AG20443 (cell line): ENCODE data around the gene DCXR.

Source experiments
- DNase-seq: peaks from one replicate; pipeline ENCODE4 v3.0.0; 2012; ENCODE audit warnings: low spot score, mixed read lengths

The DCXR gene

GRCh38 chr17:82037092-82037888 is at the start of gene DCXR:
DCXR (minus strand) TSS chr17:82037697; CDS start chr17:82037682, 15 bp downstream.
- DNase-seq = peak; percentile 97

GRCh38 chr17:82085931-82086764 is 48.7 kb upstream of the DCXR start:
- DNase-seq = no peak

DNA sequence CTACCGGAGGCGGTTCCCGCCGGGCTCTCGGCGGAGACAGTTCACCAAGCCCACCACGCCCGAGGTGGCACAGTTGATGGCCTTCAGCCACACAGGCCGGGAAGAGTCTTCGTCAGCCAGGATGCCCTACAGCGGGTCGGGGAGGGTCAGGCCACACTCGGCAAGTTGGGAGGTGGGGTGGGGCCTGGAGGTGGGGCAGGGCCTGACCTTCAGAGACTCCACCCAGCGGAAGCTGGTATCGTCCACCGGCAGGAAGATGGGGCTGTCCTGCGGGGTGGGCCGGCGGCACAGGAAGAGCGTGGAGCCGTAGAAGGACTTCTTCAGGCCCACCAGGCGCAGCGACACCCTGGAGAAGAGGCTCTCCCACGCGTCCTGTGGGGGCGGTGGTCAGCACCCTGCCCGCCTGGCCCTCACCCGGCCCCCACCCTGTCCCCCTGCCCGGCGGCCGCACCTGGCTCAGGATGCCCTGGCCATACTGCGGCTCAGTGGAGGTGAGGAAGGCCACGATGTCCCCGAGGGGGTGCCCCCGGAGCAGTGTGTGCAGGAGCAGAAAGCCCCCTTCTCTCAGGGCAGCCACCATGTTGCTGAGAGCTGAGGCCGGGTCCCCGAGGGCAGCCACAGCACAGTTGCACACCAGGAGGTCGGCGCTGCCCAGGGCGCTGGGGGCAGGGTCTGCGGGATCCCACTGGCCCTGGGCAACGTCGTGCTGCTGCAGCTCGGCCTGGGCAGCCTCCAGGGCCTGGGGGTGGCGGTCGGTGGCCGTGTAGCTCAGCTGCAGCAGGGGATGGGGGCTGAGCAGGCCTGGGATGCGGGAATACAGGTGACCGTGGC is 47.7 kb upstream of the DCXR start:
- DNase-seq = no peak

DNA sequence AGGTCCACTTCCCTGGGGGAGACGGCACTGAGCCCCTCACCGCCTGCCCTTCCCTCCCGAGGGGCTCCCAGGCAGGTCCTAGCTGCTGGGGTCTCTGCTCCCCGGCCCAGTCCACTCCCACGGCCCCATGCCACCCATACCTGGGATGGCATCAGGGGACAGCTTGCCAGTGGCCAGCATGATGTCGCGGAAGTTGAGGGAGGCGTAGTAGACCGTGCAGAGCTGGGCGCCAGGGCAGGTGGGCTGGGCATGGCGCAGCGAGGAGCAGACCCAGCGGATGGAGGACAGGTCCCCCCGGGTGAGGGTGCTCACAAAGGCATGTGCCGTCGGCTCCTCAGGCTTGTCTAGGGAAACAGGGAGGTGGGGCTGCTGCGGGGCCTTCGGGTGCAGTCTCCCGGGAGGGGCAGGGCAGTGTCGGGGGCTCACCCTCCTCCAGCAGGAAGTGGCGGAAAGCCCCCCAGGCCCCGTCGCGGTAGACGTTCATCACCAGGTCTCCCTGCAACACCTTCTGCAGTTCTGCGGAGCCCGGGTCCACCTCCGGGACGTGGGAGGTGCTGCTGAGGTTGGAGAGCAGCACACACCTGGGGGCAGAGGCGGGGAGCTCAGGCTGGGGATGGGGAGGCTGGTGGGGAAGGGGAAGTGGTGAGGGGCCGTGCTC is 47.0 kb upstream of the DCXR start:
- DNase-seq = no peak

- DNase-seq = no peak
These were observed 46.2 kb upstream of the DCXR start for GRCh38 chr17:82083533-82084359.

DNA sequence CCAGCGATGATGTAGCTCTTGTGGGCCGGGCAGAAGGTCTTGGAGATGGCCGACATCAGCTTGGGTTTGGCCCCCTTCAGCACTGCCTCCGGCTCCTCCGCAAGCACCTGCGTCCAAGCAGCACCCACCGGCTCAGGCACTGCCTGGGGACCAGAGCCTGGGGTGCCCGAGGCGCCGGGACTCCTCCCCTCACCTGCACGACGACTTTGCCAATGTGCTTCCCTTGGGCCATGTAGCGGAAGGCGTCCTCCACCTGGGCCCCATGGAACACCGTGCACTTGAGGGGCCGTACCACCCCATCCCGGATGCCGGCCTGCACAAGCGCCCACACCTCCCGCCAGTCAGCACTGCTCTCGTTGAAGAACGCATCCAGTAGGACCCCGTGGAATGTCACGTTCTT is 45.5 kb upstream of the DCXR start:
- no peak for DNase-seq

DNA sequence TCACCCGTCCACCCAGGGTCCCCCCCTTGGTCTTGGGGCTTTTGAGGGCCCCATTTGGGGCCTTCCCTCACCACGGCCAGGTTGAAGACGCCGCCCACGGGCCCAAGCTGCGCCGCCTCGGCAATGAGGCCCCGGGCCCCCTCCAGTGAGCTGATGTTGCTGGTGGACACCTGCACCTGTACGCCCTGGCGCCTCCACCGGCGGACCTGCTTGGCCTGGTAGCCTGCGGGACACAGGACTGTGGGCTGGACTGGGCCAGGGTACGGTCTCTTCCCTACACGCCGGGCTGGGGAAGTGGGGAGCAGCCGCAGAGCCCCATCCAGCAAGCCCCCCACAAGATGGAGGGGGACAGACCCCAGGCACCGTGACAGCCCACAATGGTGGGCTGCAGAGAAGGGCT is 45.0 kb upstream of the DCXR start:
- no peak for DNase-seq

DNA sequence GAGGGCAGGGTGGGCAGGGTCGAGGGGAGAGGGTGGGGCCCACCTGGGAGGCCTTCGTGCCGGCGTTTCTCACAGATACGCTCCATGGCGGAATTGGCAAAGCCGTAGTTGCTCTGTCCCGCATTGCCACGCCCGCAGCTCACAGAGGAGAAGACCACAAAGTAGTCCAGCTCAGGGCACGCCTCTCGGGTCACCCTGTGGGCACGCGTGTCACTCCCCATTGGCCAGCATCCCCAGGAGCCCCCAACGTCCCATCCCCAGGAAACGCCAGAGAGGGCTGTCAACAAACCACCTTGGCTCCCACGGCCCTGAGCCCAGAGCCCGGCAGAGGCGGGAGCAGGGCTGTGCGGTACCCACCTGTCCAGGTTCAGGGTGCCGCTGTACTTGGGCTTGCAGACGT is 44.5 kb upstream of the DCXR start:
- no peak for DNase-seq

DNA sequence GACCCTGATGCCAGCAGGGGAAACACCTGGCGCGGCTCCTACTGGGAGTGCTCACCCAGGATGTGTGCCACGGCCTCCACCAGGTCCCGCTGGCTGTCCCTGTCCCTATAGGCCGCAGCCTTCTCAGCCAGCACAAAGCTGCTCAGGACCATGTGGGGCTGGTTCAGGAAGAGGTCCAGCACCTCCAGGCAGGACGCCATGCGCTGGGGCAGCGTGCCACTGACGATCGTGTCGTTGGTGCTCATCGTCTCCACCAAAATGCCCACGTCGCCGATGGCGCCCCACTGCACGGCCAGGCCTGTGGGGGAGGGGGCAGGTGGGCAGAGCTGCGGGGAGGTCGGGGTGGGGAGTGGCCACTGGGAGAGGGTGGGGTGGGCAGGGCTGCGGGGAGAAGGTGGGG is 44.0 kb upstream of the DCXR start:
- no peak for DNase-seq

DNA sequence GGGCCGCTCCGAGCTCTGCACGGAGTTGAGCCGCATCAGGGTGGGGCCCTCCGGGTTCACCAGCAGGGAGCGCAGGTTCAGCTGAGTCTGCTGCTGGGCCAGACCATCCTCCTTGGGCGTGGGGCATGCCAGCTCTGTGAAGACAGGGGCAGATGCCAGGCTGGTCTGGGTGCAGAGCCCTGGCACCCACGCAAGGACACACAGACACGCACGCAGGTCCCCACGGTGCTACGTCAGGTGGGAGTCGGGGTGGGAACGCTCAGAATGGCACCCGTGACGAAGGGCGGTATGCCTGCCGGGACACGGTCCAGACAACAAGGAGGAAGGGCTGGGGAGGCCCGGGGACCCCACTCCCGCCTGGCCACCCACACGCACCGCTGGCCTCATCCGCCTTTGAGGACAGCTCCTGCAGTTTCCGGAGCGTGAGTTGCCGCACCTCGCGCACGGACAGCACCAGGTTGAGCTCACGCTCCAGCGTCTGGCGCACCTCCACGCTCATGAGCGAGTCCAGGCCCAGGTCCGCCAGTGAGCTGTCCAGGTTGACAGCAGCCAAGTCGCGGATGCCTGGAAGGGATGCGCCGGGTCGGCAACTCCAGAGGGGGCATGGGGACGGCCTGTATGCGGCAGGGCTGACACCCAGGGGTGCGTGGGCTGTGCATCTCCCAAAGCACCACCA is 43.4 kb upstream of the DCXR start:
- DNase-seq = no peak

GRCh38 chr17:82080048-82080788 is 42.7 kb upstream of the DCXR start:
- DNase-seq = no peak

GRCh38 chr17:82079001-82079677 is 41.6 kb upstream of the DCXR start:
- no peak for DNase-seq

GRCh38 chr17:82078433-82078832 is 40.9 kb upstream of the DCXR start:
- no peak for DNase-seq

- DNase-seq = no peak
These were observed 40.3 kb upstream of the DCXR start for GRCh38 chr17:82077617-82078358.

DNA sequence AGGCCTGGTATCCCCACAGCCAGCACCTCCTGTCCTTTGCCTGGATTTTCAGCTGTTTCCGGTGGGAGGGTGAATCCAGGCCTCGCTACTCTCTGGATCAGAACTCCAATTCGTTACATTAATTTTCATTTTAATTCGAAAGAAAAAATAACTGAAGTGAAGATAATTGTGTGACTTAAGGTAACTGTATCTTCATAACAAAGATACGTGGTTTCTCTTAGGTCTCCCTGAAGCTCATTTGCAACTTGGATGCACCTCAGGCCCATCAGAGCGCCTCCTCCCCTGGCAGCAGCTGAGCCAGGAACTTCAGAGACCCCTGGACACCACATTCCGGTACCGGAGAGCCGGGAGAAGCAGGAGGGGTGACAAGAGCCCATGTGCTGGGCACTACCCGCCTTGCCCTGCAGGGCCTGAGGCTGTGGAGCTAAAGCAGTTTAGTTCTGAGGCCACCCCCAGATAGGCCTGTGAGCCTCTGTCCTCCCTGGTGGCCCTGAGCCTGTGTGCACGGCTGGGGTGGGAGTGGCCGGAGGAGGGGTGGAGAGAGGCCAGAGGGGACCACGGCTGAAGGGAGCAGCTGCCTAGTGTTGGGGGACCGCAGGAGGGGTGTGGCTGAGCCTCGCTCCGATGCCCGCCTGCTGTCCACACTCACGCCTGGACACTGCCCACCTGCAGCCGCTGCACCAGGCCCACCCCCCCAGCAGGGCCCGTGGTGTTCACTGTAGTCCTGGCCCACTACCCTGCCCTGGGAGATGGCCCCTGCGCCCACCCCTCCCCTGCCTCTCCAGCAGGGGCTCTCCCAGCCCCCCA is 39.5 kb upstream of the DCXR start:
- no peak for DNase-seq

DNA sequence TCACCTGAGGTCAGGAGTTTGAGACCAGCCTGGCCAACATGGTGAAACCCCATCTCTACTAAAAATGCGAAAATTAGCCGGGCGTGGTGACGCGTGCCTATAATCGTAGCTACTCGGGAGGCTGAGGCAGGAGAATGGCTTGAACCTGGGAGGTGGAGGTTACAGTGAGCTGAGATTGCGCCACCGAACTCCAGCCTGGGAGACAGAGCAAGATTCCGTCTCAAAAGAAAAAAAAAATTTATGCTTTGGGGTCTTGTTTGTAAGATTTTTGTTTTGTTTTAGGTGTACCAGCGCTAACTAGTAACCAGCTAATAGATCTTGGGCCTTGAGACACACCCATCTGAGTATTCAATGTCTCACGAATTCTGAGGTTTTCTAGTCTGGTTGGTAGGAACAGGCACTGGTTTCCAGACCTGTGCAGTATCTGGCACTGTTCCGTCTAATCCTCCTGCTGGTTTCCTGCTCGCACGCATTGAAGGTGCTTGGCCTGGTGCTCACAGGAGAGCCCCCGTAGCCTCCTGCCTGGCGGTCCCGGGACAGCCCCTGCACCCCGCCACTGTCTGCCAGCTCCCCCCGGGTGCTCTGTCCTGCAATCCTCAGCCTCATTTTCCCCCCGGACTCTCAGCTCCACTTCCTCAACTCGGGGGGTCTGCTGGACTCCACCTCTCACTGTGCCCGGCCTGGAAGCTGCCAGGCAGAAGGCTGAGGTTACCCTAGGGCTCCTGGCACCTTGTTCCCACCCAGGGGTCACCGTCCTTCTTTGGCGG is 38.7 kb upstream of the DCXR start:
- no peak for DNase-seq

GRCh38 chr17:82073446-82073845 is 35.9 kb upstream of the DCXR start:
- no peak for DNase-seq
